H1 (cell line): ENCODE data around the gene BEST3. TPM values are rescaled to one million over a fixed set of nuclear protein-coding genes. Genes with fewer than 3 reads are reported as not detected.

Source experiments
- CTCF ChIA-PET: fragments of 300-600 bp; sonication (Branson Sonifier 250); formaldehyde crosslinking; loops from one replicate; lab custom pipeline; 2021; ENCODE audit not compliant: partially characterized antibody; lab: Charles Lee
- POLR2A ChIA-PET: fragments of 300-600 bp; sonication (Branson Sonifier 250); formaldehyde crosslinking; loops from one replicate; lab custom pipeline; 2021; ENCODE audit warnings: inconsistent platforms; ENCODE audit not compliant: partially characterized antibody; lab: Charles Lee
- DNase-seq, 2 experiments: peaks; one replicate each; pipeline versions ENCODE4 v3.0.0 to v3.0.0-alpha.2; 2010 to 2022; ENCODE audit warnings: low spot score in 2 of 2, low read depth in 1 of 2, mixed read lengths in 1 of 2
- FAIRE-seq: peaks from 2 replicates; lab custom pipeline; 2011; peaks lifted over from hg19 to GRCh38; lab: Jason Lieb, UNC
- H2AFZ ChIP-seq: 2 replicates; pipeline ENCODE4 v1.8.1; 2012; ENCODE audit warnings: low read length, inconsistent platforms
- H2AK5ac ChIP-seq: 2 replicates; pipeline ENCODE4 v1.6.1; 2013; ENCODE audit warnings: low read depth, low read length
- H2BK120ac ChIP-seq: replicated peaks from 2 replicates; pipeline ENCODE3; 2013; ENCODE audit warnings: low read depth, low read length, inconsistent platforms
- H2BK12ac ChIP-seq: 2 replicates; pipeline ENCODE4 v1.6.1; 2013; ENCODE audit warnings: low read depth, low read length
- H2BK15ac ChIP-seq: 2 replicates; pipeline ENCODE4 v1.6.1; 2013; ENCODE audit warnings: low read length
- H2BK20ac ChIP-seq: 2 replicates; pipeline ENCODE4 v1.6.1; 2013; ENCODE audit warnings: low read length
- H2BK5ac ChIP-seq: 2 replicates; pipeline ENCODE4 v1.6.1; 2013; ENCODE audit warnings: low read depth, low read length
- H3K14ac ChIP-seq: 2 replicates; pipeline ENCODE4 v1.6.1; 2013; ENCODE audit warnings: inconsistent platforms; ENCODE audit not compliant: insufficient read length
- H3K18ac ChIP-seq: 2 replicates; pipeline ENCODE4 v1.6.1; 2013; ENCODE audit warnings: low read length; ENCODE audit errors: extremely low read depth
- H3K23ac ChIP-seq: 2 replicates; pipeline ENCODE4 v1.6.1; 2013; ENCODE audit warnings: inconsistent platforms; ENCODE audit not compliant: insufficient read length
- H3K23me2 ChIP-seq: 2 replicates; pipeline ENCODE4 v1.6.1; 2013; ENCODE audit warnings: low read depth, low read length
- H3K27ac ChIP-seq: 2 replicates; pipeline ENCODE4 v1.6.1; 2011; ENCODE audit warnings: low read depth, low read length, inconsistent platforms
- H3K27me3 ChIP-seq, 4 experiments: replicated peaks in 1 of 4; 1 replicate in 1 of 4; 2 replicates in 3 of 4; pipeline versions ENCODE4 v1.6.1 to v1.8.1; 2011 to 2013; ENCODE audit warnings: low read length in 3 of 4, mild to moderate bottlenecking in 3 of 4, inconsistent platforms in 2 of 4, mixed read lengths in 2 of 4, moderate library complexity in 1 of 4; ENCODE audit not compliant: control insufficient read depth in 3 of 4, insufficient read depth in 3 of 4; ENCODE audit errors: extremely low read depth in 1 of 4
- H3K36me3 ChIP-seq, 4 experiments: 2 replicates each; pipeline versions ENCODE4 v1.6.1 to v1.8.1; 2011 to 2013; ENCODE audit warnings: mild to moderate bottlenecking in 4 of 4, low read length in 3 of 4, moderate library complexity in 2 of 4, control low read depth in 1 of 4, inconsistent platforms in 1 of 4; ENCODE audit not compliant: insufficient read depth in 4 of 4, control insufficient read depth in 2 of 4
- H3K4ac ChIP-seq: replicated peaks from 2 replicates; pipeline ENCODE3; 2013; ENCODE audit warnings: low read length, low read depth, mixed read lengths, inconsistent platforms; ENCODE audit not compliant: insufficient read length
- H3K4me1 ChIP-seq, 4 experiments: replicated peaks in 1 of 4; 1 replicate in 1 of 4; 2 replicates in 3 of 4; pipeline versions ENCODE4 v1.6.1 to v1.8.1; 2011 to 2013; ENCODE audit warnings: low read length in 3 of 4, inconsistent platforms in 2 of 4, mixed read lengths in 1 of 4; ENCODE audit not compliant: insufficient read depth in 4 of 4, control insufficient read depth in 3 of 4
- H3K4me2 ChIP-seq, 2 experiments: 2 replicates each; pipeline versions ENCODE4 v1.6.1 to v1.8.1; 2011 to 2013; ENCODE audit warnings: low read depth in 2 of 2, low read length in 2 of 2, control low read depth in 1 of 2, inconsistent platforms in 1 of 2, mild to moderate bottlenecking in 1 of 2; ENCODE audit not compliant: insufficient read depth in 1 of 2
- H3K4me3 ChIP-seq, 4 experiments: fragments of 200-600, 300-600 bp in 1 of 4; sonication (generic), shearing (Covaris generic), sonication (Bioruptor Twin) in 1 of 4; 2 replicates each; pipeline versions ENCODE4 v1.5.1 to v1.8.1; 2011 to 2016; ENCODE audit warnings: low read length in 4 of 4, low read depth in 3 of 4, control low read depth in 2 of 4, inconsistent platforms in 2 of 4, mild to moderate bottlenecking in 2 of 4, mixed read lengths in 1 of 4, moderate library complexity in 1 of 4; ENCODE audit not compliant: insufficient read depth in 2 of 4; ENCODE audit errors: extremely low read depth in 1 of 4
- H3K56ac ChIP-seq: replicated peaks from 2 replicates; pipeline ENCODE3; 2013; ENCODE audit warnings: low read depth, mild to moderate bottlenecking, mixed read lengths, low read length, inconsistent platforms; ENCODE audit not compliant: insufficient read length
- H3K79me1 ChIP-seq: 2 replicates; pipeline ENCODE4 v1.6.1; 2013; ENCODE audit warnings: low read depth, low read length, control low read depth
- H3K79me2 ChIP-seq, 2 experiments: 2 replicates each; pipeline versions ENCODE4 v1.6.1 to v1.8.1; 2012 to 2013; ENCODE audit warnings: low read length in 2 of 2, mild to moderate bottlenecking in 2 of 2, inconsistent platforms in 1 of 2; ENCODE audit not compliant: insufficient read depth in 2 of 2, control insufficient read depth in 1 of 2
- H3K9ac ChIP-seq, 4 experiments: replicated peaks in 1 of 4; 1 replicate in 1 of 4; 2 replicates in 3 of 4; pipeline versions ENCODE4 v1.6.1 to v1.8.1; 2011 to 2013; ENCODE audit warnings: low read depth in 3 of 4, low read length in 3 of 4, control low read depth in 2 of 4, mild to moderate bottlenecking in 2 of 4, moderate library complexity in 2 of 4, inconsistent platforms in 1 of 4; ENCODE audit errors: extremely low read depth in 1 of 4
- H3K9me3 ChIP-seq, 2 experiments: 2 replicates each; pipeline versions ENCODE4 v1.6.1 to v1.8.1; 2012 to 2013; ENCODE audit warnings: mild to moderate bottlenecking in 2 of 2, moderate library complexity in 2 of 2, control low read depth in 1 of 2, inconsistent platforms in 1 of 2, low read depth in 1 of 2, low read length in 1 of 2, mixed read lengths in 1 of 2; ENCODE audit not compliant: insufficient read depth in 2 of 2
- H4K20me1 ChIP-seq, 2 experiments: replicated peaks in 1 of 2; 2 replicates each; pipeline versions ENCODE3 to v1.8.1; 2011 to 2013; ENCODE audit warnings: inconsistent platforms in 2 of 2, low read length in 2 of 2, mild to moderate bottlenecking in 1 of 2; ENCODE audit not compliant: insufficient read depth in 2 of 2, control insufficient read depth in 1 of 2
- H4K5ac ChIP-seq: 2 replicates; pipeline ENCODE4 v1.6.1; 2013; ENCODE audit warnings: low read length, low read depth, mixed read lengths, inconsistent platforms; ENCODE audit not compliant: insufficient read length
- H4K8ac ChIP-seq: 2 replicates; pipeline ENCODE4 v1.8.0; 2013; ENCODE audit warnings: mild to moderate bottlenecking, moderate library complexity, low read length, inconsistent platforms; ENCODE audit not compliant: insufficient read depth; ENCODE audit errors: extremely low read depth
- H4K91ac ChIP-seq: replicated peaks from 2 replicates; pipeline ENCODE3; 2013; ENCODE audit warnings: low read length, mixed read lengths, inconsistent platforms; ENCODE audit not compliant: insufficient read length
- ATF2 ChIP-seq: IDR thresholded peaks from 2 replicates; pipeline ENCODE4 v1.6.1; 2012; ENCODE audit warnings: low read length, inconsistent platforms
- CTCF ChIP-seq, 3 experiments: IDR thresholded peaks; 1 replicate in 2 of 3; 2 replicates in 1 of 3; pipeline versions ENCODE4 v1.5.1 to v1.6.1; 2011; ENCODE audit warnings: low read length in 3 of 3, mild to moderate bottlenecking in 3 of 3, inconsistent platforms in 2 of 3, low read depth in 1 of 3, moderate library complexity in 1 of 3; ENCODE audit not compliant: insufficient read depth in 1 of 3; ENCODE audit errors: control extremely low read depth in 1 of 3
- MAX ChIP-seq: IDR thresholded peaks from 2 replicates; pipeline ENCODE4 v1.6.1; 2012; ENCODE audit warnings: inconsistent platforms
- POLR2AphosphoS5 ChIP-seq: IDR thresholded peaks from 2 replicates; pipeline ENCODE4 v1.6.1; 2011; ENCODE audit warnings: low read depth, low read length
- RAD21 ChIP-seq, 2 experiments: IDR thresholded peaks in 1 of 2; conservative IDR thresholded peaks in 1 of 2; 2 replicates each; pipeline ENCODE4 v1.6.1; 2011; ENCODE audit warnings: low read depth in 2 of 2, low read length in 2 of 2, improper control_type of control experiment in 1 of 2, inconsistent platforms in 1 of 2, mild to moderate bottlenecking in 1 of 2, moderate library complexity in 1 of 2
- TCF12 ChIP-seq: IDR thresholded peaks from 2 replicates; pipeline ENCODE4 v1.6.1; 2011; ENCODE audit warnings: low read depth, mild to moderate bottlenecking, low read length
- WGBS, 2 experiments: shearing (Covaris generic) in 1 of 2; methylation state at CpG; one replicate each; pipeline versions ENCODE4 v1.1.6 to v1.1.7; 2013 to 2015; ENCODE audit warnings: low lambda C conversion rate in 2 of 2, mixed read lengths in 2 of 2, inconsistent platforms in 1 of 2, low coverage in 1 of 2, missing lambda C conversion rate in 1 of 2; ENCODE audit not compliant: insufficient replicate concordance in 2 of 2, insufficient coverage in 1 of 2, insufficient read length in 1 of 2; ENCODE audit errors: extremely low coverage in 1 of 2, missing lambda C conversion rate in 1 of 2; 5-methylcytosine and 5-hydroxymethylcytosine counted together
- polyA plus RNA-seq, 7 experiments: library from polyadenylated mRNA; depleted of rRNA in 3 of 7; stranded (reverse) in 5 of 7; unstranded in 2 of 7; fragments of >200 nt in 5 of 7; fragments of 200-250 nt in 2 of 7; gene quantifications; 1 replicate in 5 of 7; 2 replicates in 1 of 7; 4 replicates in 1 of 7; pipeline versions ENCODE4 v1.2.1 to v1.2.3, GENCODE V29; 2011 to 2013; ENCODE audit warnings: missing spikeins in 2 of 7, mixed read lengths in 2 of 7
- total RNA-seq: library from RNA; stranded (reverse); fragmentation: NEBNext Ultra II Directional; extraction: Animal tissue kit (Norgen Biotek cat#: 25700); gene quantifications from 2 replicates; pipeline ENCODE4 v1.2.1, GENCODE V29; 2021

Gene BEST3
- total and polyA plus RNA-seq, 2 of the 8 experiments (the other 6 are each of a cell fraction or from before 2014, with no cell fraction given) = 0.17 TPM; not detected in 1

GRCh38 chr12:69633061-69633460 is 66.0 kb downstream of the BEST3 start:
- POLR2A ChIA-PET = no interaction called here
- H2BK20ac ChIP-seq = no peak overlapping the region
- no peak overlapping the region for H3K23ac ChIP-seq
- H4K8ac ChIP-seq = no peak overlapping the region
- no peak overlapping the region for H3K14ac ChIP-seq
- no peak overlapping the region for H3K56ac ChIP-seq
- H2BK15ac ChIP-seq = no peak overlapping the region
- 90% methylated on average over 2 of the region's 2 CpGs; no CpG with 5 or more reads in 1 of the 2 experiments for WGBS, 2 experiments
- no peak overlapping the region for H4K5ac ChIP-seq
- TF ChIP-seq TCF12 (no peak), CTCF (IDR thresholded peaks at IDR 0.05; ENCODE audit: control extremely low read depth in 1 of 3, insufficient read depth in 1 of 3, low read depth in 1 of 3, low read length in 3 of 3) (peak in 2 of 3 experiments; percentile 36 to 63; a peak in 2 of 4 replicates), MAX (no peak), RAD21 (IDR thresholded peaks at IDR 0.05 in 1 of 2, conservative IDR thresholded peaks at IDR 0.05 in 1 of 2; ENCODE audit: low read depth in 2 of 2, low read length in 2 of 2) (peak; percentile 49 to 57), POLR2AphosphoS5 (no peak), ATF2 (no peak)
- no peaks in the 10 kb centered on the region for H3K36me3 ChIP-seq
- no peak overlapping the region for H3K4ac ChIP-seq
- no peak overlapping the region for H3K18ac ChIP-seq
- H3K9ac ChIP-seq = no peak overlapping the region
- no peak overlapping the region for H2BK5ac ChIP-seq
- no peak overlapping the region for H2BK120ac ChIP-seq
- no peak overlapping the region for H2AK5ac ChIP-seq
- no peak for FAIRE-seq
- H3K79me2 ChIP-seq = no peaks in the 10 kb centered on the region
- no peak overlapping the region for H3K27ac ChIP-seq
- no peak overlapping the region for H4K91ac ChIP-seq
- H2BK12ac ChIP-seq = no peak overlapping the region
- no peaks in the 10 kb centered on the region for H4K20me1 ChIP-seq
- no peaks in the 10 kb centered on the region for H3K27me3 ChIP-seq
- peaks cover 0 to 7% (median 2%) of the 10 kb centered on the region in 4 experiments; a peak in 3 of 7 replicates for H3K4me1 ChIP-seq
- no peak overlapping the region for H2AFZ ChIP-seq
- H3K23me2 ChIP-seq = no peaks in the 10 kb centered on the region; the same call in 1 of the 2 replicates
- no peak overlapping the region for H3K4me2 ChIP-seq
- no peaks in the 10 kb centered on the region for H3K9me3 ChIP-seq
- H3K4me3 ChIP-seq = no peak overlapping the region
- CTCF ChIA-PET = interaction anchor here (0.6 to 8.3 kb wide), 6 partner anchors 7 to 49 kb away, joined by 3 to 68 read pairs (median 8); no protein-coding TSS in a partner anchor
- H3K79me1 ChIP-seq = no peaks in the 10 kb centered on the region
- no peak for DNase-seq
